Thoracic aorta (tissue), 2 donors: ENCODE results near the gene HHIPL1. TPM values are rescaled to one million over a fixed set of nuclear protein-coding genes. Genes with fewer than 3 reads are reported as not detected.

Experiments used
- ATAC-seq: fragments of 150-250 bp; one replicate; pipeline ENCODE4 v1.8.0; 2017; ENCODE audit warnings: low read depth; ENCODE audit not compliant: insufficient number of reproducible peaks, low FRiP score
- DNase-seq: peaks from one replicate; pipeline ENCODE4 v3.0.0-alpha.2; 2020; ENCODE audit warnings: low spot score
- H3K27ac ChIP-seq, 2 donors: fragments of 200-600 bp; sonication (generic); 1 replicate in 1 of 2; 2 replicates in 1 of 2; pipeline ENCODE4 v1.5.1; 2016; ENCODE audit warnings: mild to moderate bottlenecking in 2 of 2, moderate library complexity in 2 of 2
- H3K27me3 ChIP-seq: fragments of 200-600 bp; sonication (generic); replicated peaks from 2 replicates; pipeline ENCODE4 v1.6.0; 2016; ENCODE audit warnings: mild to moderate bottlenecking; ENCODE audit not compliant: insufficient read depth
- H3K36me3 ChIP-seq: fragments of 200-600 bp; sonication (generic); one replicate; pipeline ENCODE4 v1.5.1; 2016
- H3K4me1 ChIP-seq, 2 donors: fragments of 200-600 bp; sonication (generic); 1 replicate in 1 of 2; 2 replicates in 1 of 2; pipeline versions ENCODE4 v1.5.1 to v1.6.0; 2016; ENCODE audit warnings: low read depth in 2 of 2, mild to moderate bottlenecking in 1 of 2; ENCODE audit not compliant: control insufficient read depth in 1 of 2
- H3K4me3 ChIP-seq: fragments of 200-600 bp; sonication (generic); 2 replicates; pipeline ENCODE4 v1.5.1; 2016; ENCODE audit warnings: mild to moderate bottlenecking
- H3K9me3 ChIP-seq: fragments of 200-600 bp; sonication (generic); 2 replicates; pipeline ENCODE4 v1.5.1; 2016
- CTCF ChIP-seq: fragments of 200-600 bp; sonication (generic); IDR thresholded peaks from one replicate; pipeline ENCODE4 v1.5.1; 2019; ENCODE audit warnings: antibody characterized with exemption
- total RNA-seq, 2 donors: library from RNA; depleted of rRNA; stranded (reverse); fragments of >200 nt; gene quantifications; one replicate each; pipeline versions ENCODE4 v1.1.0 to v1.2.3, GENCODE V29; 2016

HHIPL1 gene
- total RNA-seq, 2 donors from 2014 or later: 2.1 to 10.0 TPM

- Histone ChIP-seq H3K27me3 (no peaks in the 10 kb centered on the region), H3K36me3 (no peaks in the 10 kb centered on the region), H3K9me3 (no peaks in the 10 kb centered on the region), H3K4me3 (no peak overlapping the region), H3K4me1 (no peaks in the 10 kb centered on the region), H3K27ac (no peak overlapping the region)
- DNase-seq: no peak
- no peak for ATAC-seq
- no peak for TF ChIP-seq CTCF
Measured at GRCh38 chr14:99612071-99612737, 32.7 kb upstream of the HHIPL1 start.

GRCh38 chr14:99612738-99613330 lies 32.1 kb upstream of the HHIPL1 start:
- DNase-seq: no peak
- H3K9me3 ChIP-seq: no peaks in the 10 kb centered on the region
- no peaks in the 10 kb centered on the region for H3K36me3 ChIP-seq
- H3K4me1 ChIP-seq: no peaks in the 10 kb centered on the region
- H3K27me3 ChIP-seq: no peaks in the 10 kb centered on the region
- no peak overlapping the region for H3K27ac ChIP-seq
- TF ChIP-seq CTCF: no peak
- no peak for ATAC-seq
- H3K4me3 ChIP-seq: no peak overlapping the region

GRCh38 chr14:99615497-99616157 lies 29.3 kb upstream of the HHIPL1 start:
- Histone ChIP-seq H3K36me3 (no peaks in the 10 kb centered on the region), H3K4me1 (no peaks in the 10 kb centered on the region), H3K27me3 (no peaks in the 10 kb centered on the region), H3K4me3 (no peak overlapping the region), H3K27ac (no peak overlapping the region), H3K9me3 (no peaks in the 10 kb centered on the region)
- DNase-seq: no peak
- ATAC-seq: no peak
- no peak for TF ChIP-seq CTCF

- Histone ChIP-seq H3K27me3 (no peaks in the 10 kb centered on the region), H3K4me3 (no peak overlapping the region), H3K27ac (no peak overlapping the region), H3K36me3 (no peaks in the 10 kb centered on the region), H3K4me1 (no peaks in the 10 kb centered on the region), H3K9me3 (no peaks in the 10 kb centered on the region)
- DNase-seq (no peak), ATAC-seq (no peak)
- no peak for TF ChIP-seq CTCF
Measured at GRCh38 chr14:99616832-99617800, 27.8 kb upstream of the HHIPL1 start.
